ENCODE data around the gene JTB. TPM values are rescaled to one million over a fixed set of nuclear protein-coding genes. Genes with fewer than 3 reads are reported as not detected.

Gene JTB
- total and polyA plus RNA-seq, 9 of the 15 experiments (the other 6 are each of a cell fraction or from before 2014, with no cell fraction given), result 24.7 to 308 (median 151) TPM

DNA sequence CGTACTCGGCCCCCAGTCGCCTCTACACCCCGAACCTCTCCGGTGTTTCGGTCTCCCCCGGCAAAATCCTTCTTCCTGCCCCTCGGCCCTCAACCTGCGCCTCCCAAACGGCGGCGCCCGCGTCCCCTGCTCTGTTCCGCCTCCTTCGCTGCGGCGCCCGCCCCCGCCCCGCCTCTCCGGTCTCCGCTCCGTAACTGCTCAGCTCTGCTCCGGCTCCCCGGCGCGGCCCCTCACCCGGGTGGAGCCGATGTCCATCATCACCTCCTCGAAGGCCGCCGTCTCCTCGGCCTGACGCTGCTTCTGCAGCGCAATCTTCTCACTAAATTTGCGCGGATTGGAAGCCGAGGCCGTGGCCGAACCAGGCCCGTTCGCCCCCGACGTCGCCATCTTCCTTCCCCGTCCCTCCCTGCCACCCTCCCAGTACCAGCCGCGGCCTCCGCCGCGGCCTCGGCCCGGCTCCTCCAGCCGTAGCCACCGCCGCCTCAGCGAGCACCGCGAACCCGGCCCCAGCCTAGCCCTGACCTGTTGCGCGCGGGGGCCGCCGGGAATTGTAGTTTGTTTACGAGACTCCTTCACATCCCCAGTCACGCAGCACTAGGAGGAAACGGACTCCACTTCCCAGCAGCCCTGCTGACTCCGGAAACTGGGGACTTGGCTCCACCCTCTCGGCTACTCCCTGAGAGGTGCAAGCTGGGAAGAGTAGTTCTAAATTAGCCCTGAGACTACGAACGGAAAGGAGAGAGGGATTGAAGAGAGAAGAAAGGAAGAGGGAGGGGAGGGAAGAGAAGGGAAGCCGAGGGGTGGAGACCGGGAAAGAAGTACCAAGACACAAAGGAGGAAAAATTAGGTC, 19.1 kb downstream of the JTB start, which contains the start of gene CRTC2 (continued):
- TF ChIP-seq, protein P1, sequence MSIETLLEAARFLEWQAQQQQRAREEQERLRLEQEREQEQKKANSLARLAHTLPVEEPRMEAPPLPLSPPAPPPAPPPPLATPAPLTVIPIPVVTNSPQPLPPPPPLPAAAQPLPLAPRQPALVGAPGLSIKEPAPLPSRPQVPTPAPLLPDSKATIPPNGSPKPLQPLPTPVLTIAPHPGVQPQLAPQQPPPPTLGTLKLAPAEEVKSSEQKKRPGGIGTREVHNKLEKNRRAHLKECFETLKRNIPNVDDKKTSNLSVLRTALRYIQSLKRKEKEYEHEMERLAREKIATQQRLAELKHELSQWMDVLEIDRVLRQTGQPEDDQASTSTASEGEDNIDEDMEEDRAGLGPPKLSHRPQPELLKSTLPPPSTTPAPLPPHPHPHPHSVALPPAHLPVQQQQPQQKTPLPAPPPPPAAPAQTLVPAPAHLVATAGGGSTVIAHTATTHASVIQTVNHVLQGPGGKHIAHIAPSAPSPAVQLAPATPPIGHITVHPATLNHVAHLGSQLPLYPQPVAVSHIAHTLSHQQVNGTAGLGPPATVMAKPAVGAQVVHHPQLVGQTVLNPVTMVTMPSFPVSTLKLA (conservative IDR thresholded peaks at IDR 0.05), result peak; percentile 83 to 89; a peak in 3 of 4 replicates
- TF ChIP-seq, protein P2, sequence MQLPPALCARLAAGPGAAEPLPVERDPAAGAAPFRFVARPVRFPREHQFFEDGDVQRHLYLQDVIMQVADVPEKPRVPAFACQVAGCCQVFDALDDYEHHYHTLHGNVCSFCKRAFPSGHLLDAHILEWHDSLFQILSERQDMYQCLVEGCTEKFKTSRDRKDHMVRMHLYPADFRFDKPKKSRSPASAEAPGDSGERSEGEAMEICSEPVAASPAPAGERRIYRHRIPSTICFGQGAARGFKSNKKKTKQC (CRISPR knock-in tag; IDR thresholded peaks at IDR 0.05), result no peak
- no peak for TF ChIP-seq SRSF9 (IDR thresholded peaks at IDR 0.05; ENCODE audit: borderline replicate concordance, low read depth, low read length)
- TF ChIP-seq FOS (IDR thresholded peaks at IDR 0.05; ENCODE audit: extremely low read depth, insufficient read length), result no peak
- TF ChIP-seq MCM2 (IDR thresholded peaks at IDR 0.05; ENCODE audit: low read depth), result no peak
- TF ChIP-seq, protein P3, sequence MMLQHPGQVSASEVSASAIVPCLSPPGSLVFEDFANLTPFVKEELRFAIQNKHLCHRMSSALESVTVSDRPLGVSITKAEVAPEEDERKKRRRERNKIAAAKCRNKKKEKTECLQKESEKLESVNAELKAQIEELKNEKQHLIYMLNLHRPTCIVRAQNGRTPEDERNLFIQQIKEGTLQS (IDR thresholded peaks at IDR 0.05), result no peak
- TF ChIP-seq, protein P3 (CRISPR knock-in tag; conservative IDR thresholded peaks at IDR 0.05), result no peak; the same call in 1 of the 2 replicates
- TF ChIP-seq ZNF431 (CRISPR knock-in tag; IDR thresholded peaks at IDR 0.05), result no peak
- TF ChIP-seq RFX7 (CRISPR knock-in tag; IDR thresholded peaks at IDR 0.05), result no peak
- no peak for TF ChIP-seq RBM34 (IDR thresholded peaks at IDR 0.05; ENCODE audit: borderline replicate concordance, insufficient read depth, low read length)
- no peak; the same call in 1 of the 2 replicates for TF ChIP-seq DIDO1 (tag; IDR thresholded peaks at IDR 0.05; ENCODE audit: low read depth)
- TF ChIP-seq BHLHE40 (IDR thresholded peaks at IDR 0.05; ENCODE audit: low read length), result no peak
- TF ChIP-seq HDAC8 (tag; IDR thresholded peaks at IDR 0.05), result no peak
- TF ChIP-seq, protein P4, sequence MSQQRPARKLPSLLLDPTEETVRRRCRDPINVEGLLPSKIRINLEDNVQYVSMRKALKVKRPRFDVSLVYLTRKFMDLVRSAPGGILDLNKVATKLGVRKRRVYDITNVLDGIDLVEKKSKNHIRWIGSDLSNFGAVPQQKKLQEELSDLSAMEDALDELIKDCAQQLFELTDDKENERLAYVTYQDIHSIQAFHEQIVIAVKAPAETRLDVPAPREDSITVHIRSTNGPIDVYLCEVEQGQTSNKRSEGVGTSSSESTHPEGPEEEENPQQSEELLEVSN (IDR thresholded peaks at IDR 0.05; ENCODE audit: borderline replicate concordance in 1 of 2, extremely low read depth in 1 of 2, insufficient read depth in 1 of 2, insufficient read length in 1 of 2, low read depth in 1 of 2, low read length in 1 of 2, poor library complexity in 1 of 2, severe bottlenecking in 1 of 2), result no peak
